SK-N-SH (cell line): ENCODE data around the gene RET. TPM values are rescaled to one million over a fixed set of nuclear protein-coding genes. Genes with fewer than 3 reads are reported as not detected.

ENCODE experiments used
- CTCF ChIA-PET: fragments of 300-600, 350-600 bp; formaldehyde crosslinking; extraction: SDS; loops from one replicate; lab custom pipeline; 2021; lab: Yijun Ruan, JAX
- POLR2A ChIA-PET: fragments of 350-600 bp; sonication (Branson Sonifier 250); formaldehyde crosslinking; extraction: SDS; loops from one replicate; lab custom pipeline; 2020; ENCODE audit warnings: antibody characterized with exemption, inconsistent platforms; lab: Yijun Ruan, JAX
- DNase-seq: peaks from one replicate; pipeline ENCODE4 v3.0.0; 2012
- H2AFZ ChIP-seq: fragments of 200-600 bp; sonication (generic); 2 replicates; pipeline ENCODE4 v1.8.1; 2016; ENCODE audit warnings: antibody characterized with exemption, mild to moderate bottlenecking, low read depth
- H3F3A ChIP-seq: fragments of 200-600 bp; sonication (generic); replicated peaks from 2 replicates; pipeline ENCODE3; 2016; ENCODE audit warnings: antibody characterized with exemption, mild to moderate bottlenecking; ENCODE audit not compliant: insufficient read depth
- H3K27ac ChIP-seq, 2 experiments: fragments of 200-500 bp in 1 of 2; fragments of 200-600 bp in 1 of 2; sonication (Bioruptor generic) in 1 of 2; sonication (generic), shearing (Covaris generic) in 1 of 2; 2 replicates each; pipeline versions ENCODE4 v1.5.1 to v1.6.1; 2014 to 2016; ENCODE audit warnings: low read depth in 2 of 2, inconsistent platforms in 1 of 2, low read length in 1 of 2, mild to moderate bottlenecking in 1 of 2, mixed read lengths in 1 of 2
- H3K27me3 ChIP-seq: fragments of 200-600 bp; sonication (generic), shearing (Covaris generic); 2 replicates; pipeline ENCODE4 v1.6.1; 2016; ENCODE audit warnings: mixed run types; ENCODE audit not compliant: insufficient read depth
- H3K36me3 ChIP-seq, 2 experiments: fragments of 200-500 bp in 1 of 2; fragments of 200-600 bp in 1 of 2; sonication (Bioruptor generic) in 1 of 2; sonication (generic) in 1 of 2; replicated peaks in 1 of 2; 2 replicates each; pipeline versions ENCODE3 to v1.5.1; 2014 to 2016; ENCODE audit warnings: low read length in 1 of 2, mild to moderate bottlenecking in 1 of 2; ENCODE audit not compliant: insufficient read depth in 2 of 2, control insufficient read depth in 1 of 2
- H3K4me1 ChIP-seq, 2 experiments: fragments of 200-500 bp in 1 of 2; fragments of 200-600 bp in 1 of 2; sonication (Bioruptor generic) in 1 of 2; sonication (generic), shearing (Covaris generic) in 1 of 2; 2 replicates each; pipeline versions ENCODE4 v1.5.1 to v1.6.1; 2014 to 2016; ENCODE audit warnings: low read depth in 1 of 2, low read length in 1 of 2, mixed run types in 1 of 2; ENCODE audit not compliant: insufficient read depth in 2 of 2, control insufficient read depth in 1 of 2
- H3K4me2 ChIP-seq: fragments of 200-600 bp; sonication (generic), shearing (Covaris generic); 2 replicates; pipeline ENCODE4 v1.6.1; 2017; ENCODE audit warnings: mixed run types
- H3K4me3 ChIP-seq, 2 experiments: fragments of 200-500 bp in 1 of 2; fragments of 200-600 bp in 1 of 2; sonication (Bioruptor generic) in 1 of 2; sonication (generic), shearing (Covaris generic) in 1 of 2; 2 replicates each; pipeline versions ENCODE4 v1.5.1 to v1.8.1; 2014 to 2016; ENCODE audit warnings: low read depth in 2 of 2, inconsistent platforms in 1 of 2, low read length in 1 of 2, mild to moderate bottlenecking in 1 of 2, mixed read lengths in 1 of 2, moderate library complexity in 1 of 2
- H3K79me2 ChIP-seq: fragments of 200-600 bp; sonication (generic); 2 replicates; pipeline ENCODE4 v1.8.1; 2017; ENCODE audit warnings: mild to moderate bottlenecking; ENCODE audit not compliant: insufficient read depth
- H3K9ac ChIP-seq: fragments of 200-600 bp; sonication (generic); 2 replicates; pipeline ENCODE4 v1.6.1; 2017; ENCODE audit warnings: mixed run types
- H3K9me2 ChIP-seq: fragments of 200-600 bp; sonication (generic); 2 replicates; pipeline ENCODE4 v1.6.1; 2017; ENCODE audit warnings: mixed run types
- H3K9me3 ChIP-seq: fragments of 200-600 bp; sonication (generic); 2 replicates; pipeline ENCODE4 v1.6.1; 2017; ENCODE audit warnings: mixed run types, mild to moderate bottlenecking, moderate library complexity
- H4K20me1 ChIP-seq: fragments of 200-600 bp; sonication (generic); 2 replicates; pipeline ENCODE4 v1.6.1; 2017; ENCODE audit warnings: mild to moderate bottlenecking, mixed run types; ENCODE audit not compliant: insufficient read depth
- FOXJ3 ChIP-seq: sonication (generic); formaldehyde crosslinking; IDR thresholded peaks from 2 replicates; pipeline ENCODE4 v1.5.1; 2020; ENCODE audit warnings: mild to moderate bottlenecking, missing genetic modification reagents
- MXI1 ChIP-seq: IDR thresholded peaks from 2 replicates; pipeline ENCODE4 v1.6.1; 2012; ENCODE audit warnings: mild to moderate bottlenecking, low read depth, low read length, improper control_type of control experiment
- POLR2AphosphoS5 ChIP-seq: IDR thresholded peaks from 2 replicates; pipeline ENCODE4 v1.6.1; 2012; ENCODE audit warnings: low read depth, low read length
- RAD21 ChIP-seq: IDR thresholded peaks from 2 replicates; pipeline ENCODE4 v1.6.1; 2012; ENCODE audit warnings: mild to moderate bottlenecking, low read length
- TAF1 ChIP-seq: IDR thresholded peaks from 2 replicates; pipeline ENCODE4 v1.6.1; 2012; ENCODE audit warnings: low read depth, mild to moderate bottlenecking, low read length, moderate library complexity, borderline replicate concordance
- TEAD4 ChIP-seq: IDR thresholded peaks from 2 replicates; pipeline ENCODE4 v1.4.0; 2012; ENCODE audit warnings: mild to moderate bottlenecking, borderline replicate concordance; ENCODE audit not compliant: insufficient read depth
- ZBTB33 ChIP-seq: IDR thresholded peaks from 2 replicates; pipeline ENCODE4 v1.4.0; 2012; ENCODE audit warnings: low read depth, borderline replicate concordance
- WGBS: methylation state at CpG from one replicate; pipeline ENCODE4 v1.1.6; 2017; ENCODE audit warnings: low lambda C conversion rate; 5-methylcytosine and 5-hydroxymethylcytosine counted together
- polyA plus RNA-seq, 3 experiments: library from polyadenylated mRNA; depleted of rRNA; stranded (reverse); fragments of >200 nt; gene quantifications; 2 replicates each; pipeline ENCODE4 v1.2.3, GENCODE V29; 2012
- TF ChIP-seq, protein P1 (sequence below): fragments of 200-600 bp; sonication (generic); IDR thresholded peaks from 2 replicates; pipeline ENCODE4 v1.6.1; 2017; ENCODE audit warnings: antibody characterized with exemption, mild to moderate bottlenecking, moderate library complexity

The RET gene
- polyA plus RNA-seq, 1 of the 3 experiments (the other 2 are of a cell fraction) = 3.2 TPM

DNA sequence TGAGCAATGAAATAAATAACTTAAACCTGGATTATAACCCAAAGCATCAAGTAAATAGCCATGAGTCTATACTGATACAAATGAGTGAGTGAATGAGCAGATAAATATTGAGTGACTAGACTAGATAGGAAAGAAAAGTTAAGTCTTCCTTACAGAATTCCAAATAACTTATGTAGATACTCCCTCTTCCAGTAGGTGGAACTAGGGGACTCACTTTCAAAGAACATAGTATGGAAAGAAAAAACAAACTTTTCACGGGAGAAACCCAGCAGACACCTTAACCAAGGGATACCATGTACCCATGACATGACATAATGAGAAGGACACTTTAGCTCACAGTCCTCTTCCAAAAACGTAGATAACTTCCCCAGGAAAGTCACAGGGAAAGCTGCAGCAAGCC lies 93.6 kb downstream of the RET start:
- DNase-seq = no peak
- no peaks in the 10 kb centered on the region for H3K27me3 ChIP-seq
- no peaks in the 10 kb centered on the region; the same call in 1 of the 2 replicates for H3K79me2 ChIP-seq
- no peak overlapping the region for H3K4me2 ChIP-seq
- 71% methylated on average over 2 of the region's 2 CpGs for WGBS
- H4K20me1 ChIP-seq = no peaks in the 10 kb centered on the region
- peaks cover 30 to 34% of the 10 kb centered on the region in 2 experiments for H3K36me3 ChIP-seq
- no peak overlapping the region for H3K27ac ChIP-seq
- no peak overlapping the region for H3K4me3 ChIP-seq
- H3K9me3 ChIP-seq = no peaks in the 10 kb centered on the region
- no peaks in the 10 kb centered on the region for H3K9me2 ChIP-seq
- CTCF ChIA-PET = interaction anchor here (1.3 to 3.7 kb wide), 3 partner anchors 14 to 35 kb away, joined by 5 to 10 read pairs (median 6); no protein-coding TSS in a partner anchor
- H3K4me1 ChIP-seq = peaks cover 10 to 11% of the 10 kb centered on the region in 2 experiments; a peak in 3 of 4 replicates
- no peak overlapping the region for H3K9ac ChIP-seq
- H2AFZ ChIP-seq = no peak overlapping the region
- TF ChIP-seq ZBTB33 = no peak
- TF ChIP-seq, protein P1, sequence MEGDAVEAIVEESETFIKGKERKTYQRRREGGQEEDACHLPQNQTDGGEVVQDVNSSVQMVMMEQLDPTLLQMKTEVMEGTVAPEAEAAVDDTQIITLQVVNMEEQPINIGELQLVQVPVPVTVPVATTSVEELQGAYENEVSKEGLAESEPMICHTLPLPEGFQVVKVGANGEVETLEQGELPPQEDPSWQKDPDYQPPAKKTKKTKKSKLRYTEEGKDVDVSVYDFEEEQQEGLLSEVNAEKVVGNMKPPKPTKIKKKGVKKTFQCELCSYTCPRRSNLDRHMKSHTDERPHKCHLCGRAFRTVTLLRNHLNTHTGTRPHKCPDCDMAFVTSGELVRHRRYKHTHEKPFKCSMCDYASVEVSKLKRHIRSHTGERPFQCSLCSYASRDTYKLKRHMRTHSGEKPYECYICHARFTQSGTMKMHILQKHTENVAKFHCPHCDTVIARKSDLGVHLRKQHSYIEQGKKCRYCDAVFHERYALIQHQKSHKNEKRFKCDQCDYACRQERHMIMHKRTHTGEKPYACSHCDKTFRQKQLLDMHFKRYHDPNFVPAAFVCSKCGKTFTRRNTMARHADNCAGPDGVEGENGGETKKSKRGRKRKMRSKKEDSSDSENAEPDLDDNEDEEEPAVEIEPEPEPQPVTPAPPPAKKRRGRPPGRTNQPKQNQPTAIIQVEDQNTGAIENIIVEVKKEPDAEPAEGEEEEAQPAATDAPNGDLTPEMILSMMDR = peak; percentile 27; the same call in 1 of the 2 replicates
- POLR2A ChIA-PET = no interaction called here
- peaks cover 5% of the 10 kb centered on the region for H3F3A ChIP-seq

- no peak for DNase-seq
- CTCF ChIA-PET = interaction anchor here (0.9 to 3.7 kb wide), 6 partner anchors 11 to 176 kb away, joined by 3 to 10 read pairs (median 4); partner anchors contain the start of gene CSGALNACT2
- Histone ChIP-seq H3K36me3 (peaks cover 40 to 42% of the 10 kb centered on the region in 2 experiments), H3K9me3 (no peaks in the 10 kb centered on the region), H4K20me1 (no peaks in the 10 kb centered on the region), H2AFZ (no peak overlapping the region), H3K9me2 (no peaks in the 10 kb centered on the region), H3F3A (no peaks in the 10 kb centered on the region), H3K4me1 (peaks cover 0 to 10% of the 10 kb centered on the region in 2 experiments; a peak in 1 of 4 replicates), H3K79me2 (no peaks in the 10 kb centered on the region; the same call in 1 of the 2 replicates), H3K4me2 (no peak overlapping the region), H3K9ac (no peak overlapping the region), H3K4me3 (no peak overlapping the region), H3K27ac (peak overlapping the region in 1 of 2 experiments; percentile 56; a peak in 2 of 4 replicates), H3K27me3 (no peaks in the 10 kb centered on the region)
- POLR2A ChIA-PET = interaction anchor here (0.6 kb wide), 1 partner anchor 237 kb away, joined by 5 read pairs; no protein-coding TSS in a partner anchor
- WGBS = 89% methylated on average over 5 of the region's 5 CpGs
- TF ChIP-seq FOXJ3 (no peak), TAF1 (no peak), MXI1 (no peak), RAD21 (no peak), TEAD4 (no peak), POLR2AphosphoS5 (no peak)
Observed at GRCh38 chr10:43172645-43173044, 95.8 kb downstream of the RET start.
